ENCODE results near the gene ANXA5.
"Not testable (repeated sequence)": the region's sequence is repeated elsewhere in the genome, so short reads cannot be mapped to it uniquely, and the experiment has no call there.

Gene ANXA5

GRCh38 chr4:121696581-121697461 is at the start of gene ANXA5:
Gene ANXA5 (minus strand): TSS chr4:121696980. CDS start chr4:121696589, 391 bp downstream.
- DNase-seq (ENCODE audit: low read depth): peak; percentile 75

GRCh38 chr4:121742794-121743193 is 46.0 kb upstream of the ANXA5 start:
- no peak for DNase-seq (ENCODE audit: low read depth)

DNA sequence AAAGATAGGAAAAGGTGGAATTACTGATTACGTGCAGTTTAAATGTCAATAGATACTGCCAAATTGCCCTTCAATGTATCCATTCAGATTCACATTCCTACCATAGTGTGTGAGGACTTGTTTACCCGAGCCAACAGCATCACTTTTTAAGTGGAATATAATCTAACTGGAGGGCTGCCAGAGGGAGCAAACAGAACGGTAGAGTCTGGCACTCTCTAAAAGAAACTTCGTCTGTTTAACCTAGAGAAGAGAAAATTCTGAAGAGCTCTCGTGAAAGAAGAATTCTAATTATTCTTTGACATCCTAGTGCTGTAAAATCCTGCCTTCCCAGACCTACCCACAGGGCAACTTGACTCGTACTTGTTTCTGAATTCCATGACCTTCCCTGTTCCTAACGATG is 45.0 kb upstream of the ANXA5 start:
- DNase-seq (ENCODE audit: low read depth): no peak

DNA sequence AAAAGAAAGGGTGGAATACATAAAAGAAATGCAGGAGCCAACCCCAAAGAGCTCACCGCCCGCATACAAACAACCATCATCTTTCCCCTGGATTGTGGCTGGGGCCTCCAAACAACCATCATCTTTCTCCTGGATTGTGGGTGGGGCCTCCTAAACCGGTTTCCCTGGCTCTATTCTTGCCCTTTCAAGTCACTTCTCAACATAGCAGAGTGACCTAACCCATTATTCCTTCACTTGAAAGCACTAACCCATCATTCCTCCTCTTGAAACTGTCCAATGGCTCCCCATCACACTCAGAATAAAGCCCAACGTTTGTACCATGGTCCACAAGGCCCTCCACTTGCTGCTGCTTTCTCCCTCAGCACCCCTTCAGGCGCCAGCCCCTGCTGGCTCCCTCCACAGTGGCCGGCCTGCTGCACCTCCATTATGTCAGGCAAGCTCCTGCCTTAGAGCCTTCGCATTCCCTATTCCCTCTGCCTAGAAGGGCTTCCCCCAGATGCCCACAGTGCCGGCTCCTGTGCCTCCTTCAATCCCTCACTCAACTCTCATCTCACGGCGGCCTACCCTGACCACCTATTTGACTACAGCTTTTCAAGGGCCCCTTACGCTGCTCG is 44.1 kb upstream of the ANXA5 start:
- DNase-seq (ENCODE audit: low read depth): no peak

GRCh38 chr4:121739575-121739974 is 42.8 kb upstream of the ANXA5 start:
- no peak for DNase-seq (ENCODE audit: low read depth)

DNA sequence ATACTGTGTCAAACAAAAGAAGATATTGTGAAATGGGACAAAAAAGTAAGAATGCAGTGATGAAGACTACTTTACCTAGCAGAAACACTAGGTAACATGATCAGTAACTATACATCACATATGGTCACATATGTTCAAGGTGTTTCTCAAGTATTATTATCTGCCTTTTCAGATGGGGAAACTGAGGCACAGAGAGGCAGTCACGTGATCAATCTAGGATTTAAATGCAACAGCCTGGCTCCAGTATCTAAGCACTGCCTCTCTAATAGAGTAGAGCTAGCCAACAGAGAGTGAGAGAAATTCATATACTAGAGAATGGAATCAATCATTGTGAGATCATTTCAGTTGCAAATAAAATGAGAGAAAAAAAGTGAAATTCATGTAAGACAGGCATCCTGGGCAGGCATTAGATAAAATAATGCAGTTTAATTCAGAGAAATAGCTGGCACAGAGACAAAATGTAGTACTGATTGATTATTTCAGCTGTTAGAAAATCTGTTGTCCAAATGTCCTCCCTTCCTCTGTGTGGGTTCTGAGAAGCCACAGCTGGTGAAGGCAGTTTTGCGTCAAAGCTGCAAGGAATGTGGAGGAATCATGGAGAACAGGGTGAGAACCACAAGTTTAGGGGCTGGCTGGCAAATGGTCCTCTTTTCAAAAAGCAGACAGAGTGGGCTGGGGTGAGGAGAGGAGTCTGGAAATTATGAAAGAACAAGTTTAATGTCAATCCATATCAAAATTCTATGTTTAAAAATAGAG is 42.2 kb upstream of the ANXA5 start:
- DNase-seq (ENCODE audit: low read depth): no peak

DNA sequence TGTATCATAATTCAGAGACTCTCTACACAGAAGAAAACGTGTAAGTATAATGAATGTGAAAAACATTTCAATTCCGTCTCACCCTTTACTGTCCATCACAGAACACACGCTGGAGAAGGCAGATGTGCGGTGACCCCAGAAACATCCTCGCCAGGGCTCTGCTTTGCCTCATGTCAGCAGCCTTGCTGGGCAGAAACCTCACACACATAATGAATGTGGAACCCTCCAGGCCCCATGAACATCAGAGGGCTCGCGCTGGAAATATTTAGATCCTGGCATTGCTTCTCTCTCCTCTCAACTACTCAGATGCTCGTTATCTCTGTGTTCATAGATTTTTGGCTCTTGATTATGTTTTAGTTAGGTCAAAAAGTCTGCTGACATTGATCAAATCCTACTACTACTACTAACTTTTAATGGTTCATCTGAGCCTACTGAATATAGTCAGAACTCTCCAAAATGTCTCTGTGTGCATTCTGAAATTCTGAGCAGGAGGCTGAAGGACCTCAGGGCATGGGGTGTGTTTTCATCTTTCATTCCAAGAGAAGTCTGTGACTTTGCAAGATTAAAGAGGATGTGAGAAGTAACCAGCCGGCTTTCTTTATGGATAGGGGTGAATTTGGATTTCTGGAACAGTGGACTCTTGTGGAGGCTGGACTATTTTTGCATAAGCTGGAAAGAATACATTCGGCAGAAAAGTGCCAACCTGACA is 41.2 kb upstream of the ANXA5 start:
- no peak for DNase-seq (ENCODE audit: low read depth)

DNA sequence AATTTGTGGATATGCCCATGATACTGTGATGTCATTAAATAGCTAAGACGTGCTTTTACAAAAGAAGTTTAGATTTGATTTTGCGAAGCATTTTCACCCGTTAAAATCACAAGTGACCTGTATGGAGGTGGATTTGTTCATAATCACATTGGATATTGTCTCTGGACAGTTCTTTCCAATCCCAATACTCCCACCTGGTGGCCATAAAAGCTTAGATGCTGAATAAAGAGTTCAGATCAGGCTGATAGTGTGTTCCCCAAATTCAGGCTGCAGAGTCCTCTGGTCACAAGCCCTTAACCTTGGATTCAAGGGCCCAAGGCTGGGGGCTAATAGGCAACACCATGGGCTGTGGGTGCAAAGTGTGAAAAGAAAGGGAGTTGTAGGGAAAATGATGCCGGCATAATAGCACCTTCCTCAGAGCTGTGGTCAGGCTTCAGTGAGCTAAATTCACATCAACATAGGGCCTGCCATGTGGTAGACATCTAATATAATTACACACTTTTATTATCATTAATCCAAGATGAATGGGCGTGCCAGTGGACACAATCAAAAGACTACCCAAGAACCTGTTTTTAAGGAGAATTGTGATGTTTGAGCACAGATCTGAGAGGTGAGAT is 40.1 kb upstream of the ANXA5 start:
- DNase-seq (ENCODE audit: low read depth): no peak

DNA sequence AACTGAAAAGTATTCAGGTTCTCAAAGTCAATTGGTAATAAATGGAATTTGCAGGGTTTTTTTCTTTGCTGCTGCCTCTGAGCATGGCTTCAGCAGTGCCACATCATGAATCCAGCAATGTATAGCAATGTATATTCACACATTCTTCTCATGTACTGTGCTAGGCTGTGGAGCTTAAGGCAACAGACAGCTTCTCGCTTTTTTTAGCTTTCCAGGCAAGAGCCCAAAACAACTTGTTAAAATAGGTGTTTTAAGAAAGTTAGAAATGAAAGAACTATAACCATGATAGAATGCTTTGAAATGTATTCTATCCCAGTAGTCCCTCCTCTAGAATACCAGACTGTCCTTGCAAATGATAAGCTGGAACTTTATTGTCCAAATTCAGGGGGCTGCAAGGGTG is 37.8 kb upstream of the ANXA5 start:
- DNase-seq (ENCODE audit: low read depth): no peak

- DNase-seq (ENCODE audit: low read depth): no peak
Measured at GRCh38 chr4:121733942-121734341, 37.2 kb upstream of the ANXA5 start.

DNA sequence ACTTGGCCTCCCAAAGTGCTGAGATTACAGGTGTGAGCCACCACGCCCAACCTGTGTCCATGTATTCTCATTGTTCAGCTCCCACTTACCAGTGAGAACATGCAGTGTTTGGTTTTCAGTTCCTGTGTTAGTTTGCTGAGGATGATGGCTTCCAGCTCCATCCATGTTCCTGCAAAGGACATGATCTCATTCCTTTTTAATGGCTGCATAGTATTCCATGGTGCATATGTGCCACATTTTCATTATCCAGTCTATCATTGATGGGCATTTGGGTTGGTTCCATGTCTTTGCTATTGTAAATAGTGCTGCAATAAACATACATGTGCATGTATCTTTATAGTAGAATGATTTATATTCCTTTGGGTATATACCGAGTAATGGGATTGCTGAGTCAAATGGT is 33.0 kb upstream of the ANXA5 start:
- DNase-seq (ENCODE audit: low read depth): not testable (repeated sequence)

DNA sequence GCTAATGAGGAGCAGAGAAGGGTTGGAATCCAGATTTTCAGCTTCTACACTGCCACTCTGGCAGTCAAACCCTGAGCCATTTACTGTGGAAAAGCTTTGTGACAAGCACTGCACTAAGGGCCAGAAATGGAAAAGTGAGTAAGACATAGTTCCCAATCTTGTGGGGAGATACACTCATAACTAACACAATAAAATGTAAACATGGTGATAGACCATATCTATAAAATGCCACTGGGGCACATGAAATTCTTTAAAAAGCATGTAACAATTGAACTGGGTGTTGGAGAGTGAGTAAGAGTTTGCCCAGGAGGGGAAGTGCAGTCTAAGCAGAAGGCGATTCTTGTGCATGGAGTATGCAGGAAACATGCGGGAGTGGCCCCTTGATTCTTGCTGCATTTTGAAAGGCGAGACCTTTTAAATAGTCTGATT is 32.0 kb upstream of the ANXA5 start:
- DNase-seq (ENCODE audit: low read depth): no peak

GRCh38 chr4:121728066-121728465 is 31.3 kb upstream of the ANXA5 start:
- DNase-seq (ENCODE audit: low read depth): no peak

DNA sequence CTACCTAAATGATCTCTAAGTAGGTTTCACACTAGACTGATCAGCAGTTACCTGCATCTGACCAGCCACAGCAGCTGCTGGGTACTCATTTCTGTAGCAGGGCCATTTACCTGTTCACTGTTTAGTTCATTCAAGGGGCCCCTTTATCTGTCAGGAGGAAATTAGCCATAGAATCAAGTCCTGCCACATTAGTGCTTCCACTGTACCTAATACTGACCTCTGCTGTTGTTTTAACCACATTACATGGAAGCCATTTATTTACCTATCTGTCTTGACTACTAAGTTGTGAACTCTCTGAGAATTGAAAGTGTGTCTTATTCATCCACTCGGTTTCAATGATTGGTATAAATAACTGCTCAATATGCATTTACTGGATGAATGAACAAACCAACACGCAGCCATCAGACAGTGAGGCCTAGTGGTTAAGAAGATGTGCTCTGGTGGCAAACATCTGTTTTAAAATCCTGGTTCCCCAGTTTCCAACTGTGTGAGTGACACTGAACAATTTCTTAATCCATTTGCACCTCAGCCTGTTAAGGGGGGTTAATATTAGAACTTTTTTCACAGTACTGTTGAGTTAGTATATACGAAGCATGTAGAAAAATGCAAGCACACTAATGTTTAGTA is 30.0 kb upstream of the ANXA5 start:
- no peak for DNase-seq (ENCODE audit: low read depth)

DNA sequence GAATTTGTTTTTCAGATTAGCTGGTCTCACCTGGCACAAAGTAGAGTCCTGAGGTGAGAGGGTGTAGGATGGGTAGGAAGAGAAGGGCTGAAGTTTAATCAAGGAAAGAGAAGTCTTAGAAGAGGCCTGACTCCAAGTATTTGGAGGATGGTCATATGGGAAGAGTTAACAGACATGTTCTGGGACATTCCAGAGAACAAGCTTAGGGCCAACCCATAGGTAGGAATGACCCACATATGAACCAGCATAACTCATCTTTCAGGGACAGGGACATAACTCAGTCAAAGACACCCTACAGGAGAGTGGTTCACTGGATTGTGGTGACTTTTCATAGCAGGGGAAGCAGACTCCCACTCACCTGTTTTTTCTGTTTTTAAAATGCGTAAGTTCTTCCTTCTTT is 27.9 kb upstream of the ANXA5 start:
- no peak for DNase-seq (ENCODE audit: low read depth)

DNA sequence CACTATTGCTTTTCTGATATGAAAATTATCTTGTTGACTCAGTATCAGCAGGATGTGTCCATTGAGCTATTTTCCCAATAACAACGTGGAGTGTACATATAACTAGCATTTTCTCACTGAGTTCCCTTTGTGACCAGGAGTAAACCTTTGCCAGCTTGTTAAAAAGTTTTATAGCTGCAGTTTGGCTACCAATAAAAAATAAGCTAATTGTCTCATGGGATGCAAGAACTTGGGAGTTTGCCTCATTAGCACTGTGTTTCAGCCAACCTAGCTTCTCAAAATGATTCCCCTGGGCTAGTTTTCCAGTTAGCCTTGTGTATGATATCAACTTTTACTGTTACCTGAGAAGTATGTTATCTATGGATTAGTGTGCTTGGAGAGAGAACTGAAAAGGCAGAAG is 24.9 kb upstream of the ANXA5 start:
- no peak for DNase-seq (ENCODE audit: low read depth)

DNA sequence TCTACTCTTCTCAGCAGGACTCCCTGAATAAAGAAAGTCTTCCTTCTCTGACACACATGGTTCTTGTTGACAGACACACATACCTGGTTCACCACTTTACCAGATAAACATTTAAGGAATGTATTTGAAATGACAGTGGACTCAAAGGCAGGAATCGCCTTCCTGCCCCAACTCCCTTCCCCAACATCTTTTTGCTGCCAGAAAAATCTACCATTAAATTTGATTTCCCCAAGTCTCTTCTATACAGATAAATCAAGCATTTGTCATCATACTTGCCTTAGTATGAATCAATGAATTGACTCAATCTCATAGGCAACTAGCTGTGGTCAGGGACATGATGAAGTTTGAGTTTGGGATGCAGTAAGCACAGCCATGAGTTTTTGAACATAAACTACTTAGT is 23.3 kb upstream of the ANXA5 start:
- DNase-seq (ENCODE audit: low read depth): no peak

GRCh38 chr4:121717680-121718237 is 21.0 kb upstream of the ANXA5 start:
- no peak for DNase-seq (ENCODE audit: low read depth)

DNA sequence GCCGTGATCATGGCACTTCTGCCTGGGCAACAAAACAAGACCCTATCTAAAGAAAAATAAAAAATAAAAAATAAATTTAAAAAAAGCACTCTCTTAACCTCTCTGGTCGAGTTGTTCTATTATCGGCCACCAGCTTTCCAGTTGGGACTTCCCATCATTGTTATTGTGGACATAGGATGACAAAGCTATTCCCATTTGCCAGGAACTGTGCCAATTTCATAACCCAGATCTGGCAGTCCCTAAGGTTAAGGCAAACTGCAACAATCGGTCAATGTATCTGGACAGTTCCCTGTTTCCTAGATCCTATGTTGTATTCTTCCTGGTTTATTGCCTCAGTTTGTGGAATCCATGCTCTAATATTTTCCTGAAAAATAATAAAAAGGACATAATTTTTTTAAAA is 17.8 kb upstream of the ANXA5 start:
- DNase-seq (ENCODE audit: low read depth): no peak

GRCh38 chr4:121712783-121713182 is 16.0 kb upstream of the ANXA5 start:
- no peak for DNase-seq (ENCODE audit: low read depth)

Data from activated T-cell treated with anti-CD3 and anti-CD28 coated beads for 48 hours (primary cell).